GM19193 (cell line): ENCODE measurements around the gene MED15.

Experiments used
- POLR2A ChIP-seq: IDR thresholded peaks from 4 replicates; pipeline ENCODE4 v1.6.1; 2011; ENCODE audit not compliant: insufficient read depth, insufficient read length; ENCODE audit errors: extremely low read depth

The MED15 gene

DNA sequence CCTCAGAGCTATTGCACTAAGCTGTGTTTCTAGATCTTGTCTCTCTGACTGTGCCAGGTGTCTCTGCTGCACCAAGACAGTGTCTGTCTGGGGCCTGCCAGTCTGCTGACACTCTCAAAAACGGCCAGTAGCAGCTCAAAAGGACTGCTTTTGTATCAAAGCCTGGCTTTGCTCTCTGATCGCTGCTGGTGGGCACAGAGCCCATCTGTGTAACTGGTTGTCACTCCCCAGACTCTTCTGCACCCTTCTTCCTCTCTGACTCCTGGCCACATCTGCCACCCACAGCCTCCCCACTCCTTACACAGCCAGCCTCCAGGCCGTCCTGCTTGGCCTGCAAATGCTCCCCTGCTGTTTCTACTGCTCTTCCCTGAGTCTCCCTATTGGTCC lies 26.5 kb downstream of the MED15 start:
- no peak for TF ChIP-seq POLR2A

DNA sequence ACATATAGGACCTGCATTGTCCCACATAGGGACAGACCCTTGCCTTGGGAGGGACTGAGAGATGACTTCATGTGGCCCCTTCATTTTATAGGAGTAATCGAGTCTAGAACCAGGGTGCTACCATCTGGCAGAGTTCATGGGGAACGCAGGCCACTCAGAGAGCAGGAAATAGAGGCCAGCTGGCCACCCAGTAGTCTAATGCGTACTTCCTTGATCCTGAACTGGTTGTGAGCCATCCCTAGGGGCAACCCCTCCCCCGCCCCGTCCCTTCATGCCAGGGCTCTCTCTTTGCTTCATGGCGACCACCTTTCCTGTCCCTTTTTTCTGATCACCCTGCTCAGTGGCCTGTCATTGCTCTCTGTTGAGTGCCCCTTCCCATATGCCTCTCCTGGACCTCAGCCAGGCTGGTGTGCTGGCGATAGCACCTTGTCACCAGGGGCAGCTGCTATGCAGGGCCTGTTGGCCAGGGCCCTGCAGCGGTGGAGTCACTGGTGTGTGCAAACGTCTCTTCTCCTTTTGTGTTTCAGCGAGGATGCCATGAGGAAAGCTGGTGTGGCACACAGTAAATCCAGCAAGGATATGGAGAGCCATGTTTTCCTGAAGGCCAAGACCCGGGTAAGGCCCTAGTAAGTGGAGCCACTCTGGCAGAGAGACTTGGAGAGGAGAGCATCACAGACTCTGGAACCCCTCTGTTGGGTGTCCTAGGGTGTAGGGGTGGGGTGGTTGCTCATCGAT lies 29.3 kb downstream of the MED15 start:
- no peak for TF ChIP-seq POLR2A

DNA sequence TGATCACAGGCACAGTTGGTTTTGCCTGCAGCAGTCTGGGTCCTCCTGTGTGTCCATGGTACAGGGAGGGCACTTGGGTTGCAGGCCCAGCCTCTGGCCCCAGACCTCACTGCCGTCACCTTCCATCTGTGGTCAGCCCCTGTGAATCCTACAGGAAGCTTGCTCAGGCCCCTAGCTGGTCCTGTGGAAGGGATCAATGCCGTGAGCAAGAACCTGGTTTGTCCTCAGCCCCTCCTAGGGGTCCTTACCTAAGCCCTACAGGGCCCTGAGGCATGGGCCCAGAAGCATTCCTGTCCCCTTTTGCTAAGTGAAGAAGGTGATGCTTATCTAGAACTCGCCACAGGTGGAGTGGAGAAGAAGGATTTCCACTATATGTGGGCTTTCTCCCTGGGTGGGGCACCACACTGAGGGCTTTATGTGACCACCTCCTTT lies 29.9 kb downstream of the MED15 start:
- no peak for TF ChIP-seq POLR2A

DNA sequence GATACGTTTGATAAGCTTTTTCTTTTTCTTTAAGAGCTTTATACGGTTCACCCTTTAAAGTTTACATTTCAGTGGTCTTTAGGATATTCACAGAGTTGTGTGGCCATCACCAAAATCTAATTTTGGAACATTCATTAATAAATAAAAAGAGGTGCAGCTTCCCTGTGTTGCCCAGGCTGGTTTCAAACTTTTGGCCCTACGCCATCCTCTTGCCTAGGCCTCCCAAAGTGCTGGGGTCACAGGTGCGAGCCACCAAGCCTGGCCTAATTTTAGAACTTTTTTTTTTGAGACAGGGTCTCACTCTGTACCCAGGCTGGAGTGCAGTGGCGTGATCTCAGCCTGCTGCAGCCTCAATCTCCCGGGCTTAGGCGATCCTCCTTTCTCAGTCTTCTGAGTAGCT lies 30.6 kb downstream of the MED15 start:
- TF ChIP-seq POLR2A: no peak

DNA sequence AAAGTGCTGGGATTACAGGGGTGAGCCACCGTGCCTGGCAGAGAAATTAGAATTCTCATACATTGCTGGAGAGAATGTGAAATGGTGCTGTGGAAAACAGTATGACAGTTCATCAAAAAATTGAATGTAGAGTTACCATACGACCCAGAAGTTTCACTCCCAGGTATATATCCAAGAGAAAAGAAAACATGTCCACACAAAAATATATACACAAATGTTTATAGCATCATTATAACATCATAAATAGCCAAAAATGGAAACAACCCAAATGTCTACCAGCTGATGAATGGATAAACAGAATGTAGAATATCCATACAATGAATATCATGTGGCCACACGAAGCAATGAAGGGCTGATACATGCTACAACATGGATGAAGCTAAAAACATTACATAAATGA lies 34.6 kb downstream of the MED15 start:
- no peak for TF ChIP-seq POLR2A

DNA sequence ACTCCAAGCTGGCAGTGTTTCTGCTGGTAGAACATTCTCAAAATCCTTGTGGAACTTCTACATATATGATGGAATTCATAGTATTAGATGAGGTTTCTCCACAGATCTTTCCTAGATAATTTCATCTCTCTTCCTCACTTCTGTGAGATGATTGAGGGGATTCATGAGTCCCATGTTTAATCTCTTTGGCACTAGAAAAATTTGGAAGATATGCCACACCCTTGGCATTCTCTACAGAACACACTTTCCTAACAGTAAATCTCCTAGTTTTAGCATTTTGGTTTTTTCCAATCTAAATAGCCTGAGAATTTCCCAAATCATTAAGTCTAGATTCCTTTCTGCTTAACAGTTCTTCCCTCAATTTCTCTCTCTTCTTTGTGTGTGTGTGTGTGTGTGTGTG lies 35.3 kb downstream of the MED15 start:
- no peak for TF ChIP-seq POLR2A

DNA sequence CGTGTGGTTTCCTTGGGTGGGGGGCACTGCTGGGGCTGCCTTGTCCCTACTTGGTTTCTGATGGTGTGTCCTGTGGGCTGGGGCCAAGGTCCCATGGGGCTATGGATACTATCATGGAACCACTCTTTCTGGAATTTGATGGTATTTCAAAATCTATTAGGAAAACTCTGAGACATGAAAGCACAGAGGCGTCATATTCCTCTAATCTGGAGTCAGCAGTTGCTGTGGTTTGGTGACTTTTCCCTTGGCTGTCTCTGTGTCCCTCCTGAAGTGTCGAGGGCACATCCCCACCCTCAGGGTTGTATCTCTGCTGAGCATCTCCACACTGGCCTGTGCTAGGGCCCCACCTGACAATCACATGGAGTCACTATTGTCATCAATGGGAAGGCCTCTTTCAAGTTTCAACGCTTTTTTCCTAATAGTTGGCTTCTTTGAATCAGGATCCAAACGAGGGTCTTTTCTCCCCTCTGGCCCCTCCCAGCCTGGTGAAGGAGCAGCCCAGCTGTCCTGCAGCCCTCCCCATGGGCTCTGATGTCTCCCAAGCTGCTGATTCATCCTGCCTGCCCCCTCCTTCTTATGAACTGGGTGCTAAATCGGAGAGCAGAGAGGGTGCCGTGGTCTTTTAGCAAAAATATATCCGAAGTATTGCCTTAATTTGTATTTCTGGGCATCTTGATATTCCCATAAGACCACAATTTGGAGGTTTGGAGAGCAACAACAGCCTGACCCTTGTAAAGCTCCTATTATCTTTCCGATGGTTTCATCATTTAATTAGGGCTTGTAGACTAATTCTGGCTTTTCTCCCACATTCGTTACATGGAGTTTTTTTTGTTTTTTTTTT lies 38.5 kb downstream of the MED15 start:
- TF ChIP-seq POLR2A: no peak

DNA sequence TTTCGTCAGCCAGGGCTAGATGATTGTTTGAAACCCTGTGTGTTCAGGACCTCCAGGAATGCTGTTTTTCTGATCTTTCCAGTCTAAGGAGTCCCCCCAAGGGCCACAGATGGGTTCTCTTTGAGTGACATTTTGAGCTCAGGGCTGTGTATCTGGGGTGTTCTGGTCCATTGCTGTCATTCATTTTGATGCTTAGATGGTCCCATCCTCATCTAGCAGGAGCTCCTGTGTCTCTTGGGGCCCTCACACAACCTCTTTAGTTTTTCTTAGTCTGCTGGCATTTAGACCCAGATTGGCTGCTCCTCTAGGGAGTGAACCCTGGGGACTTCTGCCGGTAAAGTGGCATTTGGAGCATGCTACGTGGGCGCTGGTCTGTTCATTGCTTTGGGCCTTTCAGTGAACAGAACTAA lies 39.1 kb downstream of the MED15 start:
- TF ChIP-seq POLR2A: no peak

DNA sequence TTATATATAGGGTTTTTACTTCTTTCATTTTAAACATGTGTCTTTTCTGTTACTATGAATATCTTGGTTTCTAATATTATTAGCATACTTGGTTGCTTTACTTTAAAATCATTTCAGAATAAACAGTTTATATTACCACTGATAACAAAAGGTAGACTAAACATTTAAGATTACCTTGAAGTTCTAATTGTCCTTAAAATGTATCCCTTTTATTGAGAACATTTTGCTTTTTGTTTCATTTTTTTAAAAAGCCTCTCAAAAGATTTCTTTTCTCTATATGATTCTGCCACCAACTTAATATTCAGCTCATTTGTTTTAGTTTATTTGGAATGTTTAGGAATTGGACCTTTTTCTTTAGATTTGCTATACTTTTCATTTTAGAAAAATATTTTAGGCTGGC lies 39.6 kb downstream of the MED15 start:
- no peak for TF ChIP-seq POLR2A

DNA sequence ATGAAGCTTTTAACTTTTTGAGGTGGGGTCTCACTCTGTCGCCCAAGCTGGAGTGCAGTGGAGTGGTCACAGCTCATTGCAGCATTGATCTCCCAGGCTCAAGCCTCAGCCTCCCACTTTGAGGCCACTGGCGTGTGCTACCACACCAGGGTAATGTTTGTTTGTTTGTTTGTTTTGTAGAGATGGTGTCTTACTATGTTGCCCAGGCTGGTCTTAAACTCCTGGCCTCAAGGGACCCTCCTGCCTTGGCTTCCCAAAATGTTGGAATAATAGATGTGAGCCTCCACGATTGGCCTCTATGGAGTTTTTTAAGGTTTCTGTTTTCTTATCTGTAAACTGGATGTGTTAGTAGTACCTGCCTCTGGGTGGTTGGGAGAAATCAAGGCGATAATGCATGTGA lies 41.4 kb downstream of the MED15 start:
- no peak for TF ChIP-seq POLR2A

DNA sequence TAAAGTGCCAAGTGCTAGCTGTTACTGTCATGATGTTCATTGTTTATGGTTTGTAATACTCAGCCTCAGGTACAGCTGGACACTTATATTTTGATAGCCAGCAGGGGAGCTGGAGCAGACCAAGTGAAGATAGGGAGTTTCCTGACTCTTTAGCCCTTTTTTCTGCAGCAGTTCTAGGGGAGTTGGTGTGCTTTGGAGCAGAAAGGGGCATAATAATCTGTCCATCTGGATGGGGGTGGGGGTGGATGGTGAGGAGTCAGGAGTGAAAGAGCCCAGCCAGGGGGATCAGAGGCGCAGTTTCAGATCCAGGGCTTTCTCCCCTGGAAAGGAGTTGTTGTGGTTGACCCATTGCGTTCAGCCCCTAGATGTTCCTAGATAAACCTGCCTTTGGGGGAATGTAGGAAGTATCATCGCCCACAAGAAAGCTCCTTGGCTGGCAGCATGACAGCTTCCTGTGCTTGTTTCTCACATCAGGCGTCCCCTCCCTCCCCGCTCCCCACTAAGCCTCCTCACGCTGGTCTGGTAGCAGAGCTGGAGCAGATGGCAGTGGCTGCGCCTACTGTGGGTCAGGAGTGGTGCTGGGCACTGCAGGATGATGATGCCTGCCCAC lies 41.9 kb downstream of the MED15 start:
- TF ChIP-seq POLR2A: no peak

DNA sequence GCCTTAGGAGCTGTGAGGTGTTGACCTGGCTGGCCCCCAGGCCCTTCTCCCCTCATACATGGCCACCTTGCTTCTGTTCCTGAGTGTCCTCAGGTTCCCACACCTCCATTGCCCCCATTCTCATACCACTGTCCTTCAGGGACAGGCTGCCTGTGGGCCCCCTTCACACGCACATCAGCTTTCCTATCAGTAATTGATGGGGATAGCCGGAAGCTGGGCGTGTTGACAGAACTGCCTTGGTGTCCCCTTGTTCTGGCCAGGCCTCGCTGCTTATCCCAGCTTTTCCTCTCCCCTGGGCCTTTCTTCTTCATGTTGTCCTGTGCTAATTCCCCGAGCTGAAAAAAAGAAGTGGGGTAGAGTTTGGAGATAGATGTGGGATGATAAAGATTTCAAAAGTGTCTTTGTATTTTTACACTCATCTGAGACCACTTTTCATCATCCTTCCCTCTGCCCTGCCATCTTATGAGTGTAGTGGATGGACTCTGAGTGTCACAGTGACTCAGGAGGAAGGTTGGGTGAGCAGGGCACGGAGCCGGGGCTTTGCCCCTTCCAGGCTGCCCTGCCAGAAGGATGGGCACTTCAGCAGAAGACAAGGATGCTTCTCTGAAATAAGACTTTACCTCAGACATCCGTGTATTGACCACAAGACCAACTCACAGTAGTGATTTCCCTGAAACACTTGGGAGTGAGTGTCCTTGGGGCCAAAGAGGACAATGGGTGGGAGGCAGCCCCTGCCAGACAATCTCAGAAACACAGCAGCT lies 42.8 kb downstream of the MED15 start:
- no peak for TF ChIP-seq POLR2A

DNA sequence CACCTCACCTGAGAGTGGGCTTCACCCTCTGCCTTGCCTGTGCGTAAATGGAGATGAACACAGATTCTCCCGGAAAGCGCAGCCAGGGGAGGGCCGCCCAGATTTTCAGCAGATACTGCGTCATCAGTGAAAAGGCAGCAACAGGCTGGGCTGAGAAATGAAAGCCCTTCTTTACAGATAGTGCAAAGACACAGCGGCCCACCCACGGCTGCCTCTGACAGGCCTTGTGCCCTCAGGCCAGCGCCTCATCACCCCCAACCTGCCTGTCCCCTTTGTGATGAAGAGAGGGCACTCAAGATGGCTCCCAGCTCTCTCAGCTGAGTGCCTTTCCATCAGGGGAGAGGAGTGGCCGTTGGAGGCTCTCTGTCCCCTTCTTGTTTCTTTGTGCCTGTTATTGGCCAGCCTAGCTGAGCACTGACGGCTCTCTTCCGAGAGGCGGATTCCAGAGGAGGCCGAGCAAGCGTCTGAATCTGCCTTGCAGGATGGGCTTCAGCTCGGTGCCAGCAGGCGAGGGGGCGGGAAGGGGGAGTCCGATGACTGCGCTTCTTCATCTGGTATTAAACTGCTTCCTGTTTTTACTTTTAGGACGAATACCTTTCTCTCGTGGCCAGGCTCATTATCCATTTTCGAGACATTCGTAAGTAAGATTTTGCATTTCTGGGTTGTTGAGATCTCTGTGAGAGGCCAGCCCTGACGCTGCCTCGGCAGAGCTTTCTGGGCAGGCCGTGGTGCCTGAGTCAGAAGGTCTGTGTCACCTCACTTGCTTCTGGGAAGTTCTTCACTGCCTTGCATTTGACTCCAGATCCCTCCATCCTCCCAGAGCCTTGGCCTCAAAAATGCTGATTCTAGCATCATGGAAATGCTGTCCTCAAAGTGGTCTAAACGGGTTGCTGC lies 43.7 kb downstream of the MED15 start:
- TF ChIP-seq POLR2A: no peak
